Measurements from ENCODE around the gene GFPT2. TPM values are rescaled to one million over a fixed set of nuclear protein-coding genes. Genes with fewer than 3 reads are reported as not detected.
A peak's percentile ranks its signal among the peaks of the same experiment; 100 is the strongest.

GFPT2 gene
- total and polyA plus RNA-seq, 2 of the 8 experiments (the other 6 are each of a cell fraction or from before 2014, with no cell fraction given), result 83.7 to 143 TPM

GRCh38 chr5:180291943-180292831, 60.9 kb downstream of the GFPT2 start, which contains the start of gene MAPK9 (continued):
- TF ChIP-seq JUND (IDR thresholded peaks at IDR 0.05; ENCODE audit: low read length) (no peak), SIN3A (conservative IDR thresholded peaks at IDR 0.05 in 1 of 2, IDR thresholded peaks at IDR 0.05 in 1 of 2; ENCODE audit: low read depth in 1 of 2, low read length in 2 of 2) (no peak; a peak in 1 of 4 replicates), KDM4A (IDR thresholded peaks at IDR 0.05; ENCODE audit: low read depth, low read length, severe bottlenecking) (peak; percentile 69), SP4 (IDR thresholded peaks at IDR 0.05; ENCODE audit: low read length) (no peak), SP2 (IDR thresholded peaks at IDR 0.05; ENCODE audit: low read length) (peak; percentile 50), RBBP5 (IDR thresholded peaks at IDR 0.05; ENCODE audit: borderline replicate concordance, low read depth, low read length) (no peak), TAF1 (IDR thresholded peaks at IDR 0.05; ENCODE audit: low read depth, low read length) (peak; percentile 58), SAP30 (IDR thresholded peaks at IDR 0.05; ENCODE audit: insufficient read depth, insufficient replicate concordance, low read length) (peak; percentile 22), PHF8 (conservative IDR thresholded peaks at IDR 0.05; ENCODE audit: low read depth, low read length) (peak; percentile 89), FOSL1 (IDR thresholded peaks at IDR 0.05; ENCODE audit: insufficient read depth, low read depth, low read length) (no peak), NRF1 (IDR thresholded peaks at IDR 0.05; ENCODE audit: low read depth, low read length) (no peak), ASH2L (IDR thresholded peaks at IDR 0.05; ENCODE audit: low read length) (peak; percentile 49), SP1 (IDR thresholded peaks at IDR 0.05; ENCODE audit: low read depth, low read length) (peak; percentile 91), ATF3 (IDR thresholded peaks at IDR 0.05; ENCODE audit: insufficient read depth, low read depth, low read length) (no peak), POLR2A (IDR thresholded peaks at IDR 0.05; ENCODE audit: control extremely low read depth in 1 of 2, low read depth in 2 of 2, low read length in 2 of 2) (peak in 1 of 2 experiments; percentile 51; a peak in 1 of 3 replicates)
- TF ChIP-seq, protein P1, sequence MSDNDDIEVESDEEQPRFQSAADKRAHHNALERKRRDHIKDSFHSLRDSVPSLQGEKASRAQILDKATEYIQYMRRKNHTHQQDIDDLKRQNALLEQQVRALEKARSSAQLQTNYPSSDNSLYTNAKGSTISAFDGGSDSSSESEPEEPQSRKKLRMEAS (IDR thresholded peaks at IDR 0.05), result peak; percentile 9
- TF ChIP-seq, protein P2, sequence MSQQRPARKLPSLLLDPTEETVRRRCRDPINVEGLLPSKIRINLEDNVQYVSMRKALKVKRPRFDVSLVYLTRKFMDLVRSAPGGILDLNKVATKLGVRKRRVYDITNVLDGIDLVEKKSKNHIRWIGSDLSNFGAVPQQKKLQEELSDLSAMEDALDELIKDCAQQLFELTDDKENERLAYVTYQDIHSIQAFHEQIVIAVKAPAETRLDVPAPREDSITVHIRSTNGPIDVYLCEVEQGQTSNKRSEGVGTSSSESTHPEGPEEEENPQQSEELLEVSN (IDR thresholded peaks at IDR 0.05), result no peak; the same call in 1 of the 2 replicates

Measured in H1 (cell line).